ENCODE measurements around the gene MAN1A1. TPM values are rescaled to one million over a fixed set of nuclear protein-coding genes. Genes with fewer than 3 reads are reported as not detected.

MAN1A1 gene
- total RNA-seq, 1 experiment from 2014 or later, result 6.8 TPM

GRCh38 chr6:119319694-119320093, 29.9 kb downstream of the MAN1A1 start (continued):
- TF ChIP-seq ZNF317 (CRISPR knock-in tag; IDR thresholded peaks at IDR 0.05; ENCODE audit: borderline replicate concordance, low read depth) (no peak), IRF2 (CRISPR knock-in tag; IDR thresholded peaks at IDR 0.05; ENCODE audit: borderline replicate concordance, low read depth) (no peak)

DNA sequence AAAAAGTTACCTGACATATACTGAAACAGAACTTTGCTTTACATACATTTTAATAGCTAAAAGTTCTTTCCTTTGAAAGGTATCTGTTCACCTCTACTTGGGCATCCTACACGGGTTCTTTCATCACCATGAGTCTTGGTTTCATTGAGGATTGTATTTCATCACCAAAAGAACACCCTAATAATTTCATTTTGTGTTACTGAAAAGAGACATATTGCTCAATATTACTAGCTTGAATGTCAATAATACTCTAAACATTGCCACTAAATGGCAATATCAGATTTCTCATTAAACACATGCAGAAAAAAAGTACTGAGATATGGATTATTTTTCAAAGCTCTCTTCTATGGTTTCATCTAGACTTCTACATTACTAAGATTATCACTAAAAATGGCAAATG, 30.8 kb downstream of the MAN1A1 start:
- Mint-ChIP-seq H3K27me3 (ENCODE audit: low read depth) (no peaks in the 10 kb centered on the region), H3K4me3 (no peak overlapping the region), H3K36me3 (no peaks in the 10 kb centered on the region), H3K27ac (no peak overlapping the region), H3K4me1 (no peaks in the 10 kb centered on the region), H3K9me3 (no peaks in the 10 kb centered on the region)
- POLR2A ChIA-PET, result no interaction called here
- no peak for TF ChIP-seq IRF2 (CRISPR knock-in tag; IDR thresholded peaks at IDR 0.05; ENCODE audit: borderline replicate concordance, low read depth)
- TF ChIP-seq, protein P1, sequence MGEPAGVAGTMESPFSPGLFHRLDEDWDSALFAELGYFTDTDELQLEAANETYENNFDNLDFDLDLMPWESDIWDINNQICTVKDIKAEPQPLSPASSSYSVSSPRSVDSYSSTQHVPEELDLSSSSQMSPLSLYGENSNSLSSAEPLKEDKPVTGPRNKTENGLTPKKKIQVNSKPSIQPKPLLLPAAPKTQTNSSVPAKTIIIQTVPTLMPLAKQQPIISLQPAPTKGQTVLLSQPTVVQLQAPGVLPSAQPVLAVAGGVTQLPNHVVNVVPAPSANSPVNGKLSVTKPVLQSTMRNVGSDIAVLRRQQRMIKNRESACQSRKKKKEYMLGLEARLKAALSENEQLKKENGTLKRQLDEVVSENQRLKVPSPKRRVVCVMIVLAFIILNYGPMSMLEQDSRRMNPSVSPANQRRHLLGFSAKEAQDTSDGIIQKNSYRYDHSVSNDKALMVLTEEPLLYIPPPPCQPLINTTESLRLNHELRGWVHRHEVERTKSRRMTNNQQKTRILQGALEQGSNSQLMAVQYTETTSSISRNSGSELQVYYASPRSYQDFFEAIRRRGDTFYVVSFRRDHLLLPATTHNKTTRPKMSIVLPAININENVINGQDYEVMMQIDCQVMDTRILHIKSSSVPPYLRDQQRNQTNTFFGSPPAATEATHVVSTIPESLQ (CRISPR knock-in tag; IDR thresholded peaks at IDR 0.05), result no peak
- ATAC-seq, result no peak
- CTCF ChIA-PET, result no interaction called here
- no peak for DNase-seq (ENCODE audit: low spot score)

GRCh38 chr6:119318176-119318575, 31.4 kb downstream of the MAN1A1 start:
- no peak for ATAC-seq
- H3K4me3 Mint-ChIP-seq, result no peak overlapping the region
- H3K27ac Mint-ChIP-seq, result no peak overlapping the region
- POLR2A ChIA-PET, result no interaction called here
- no peaks in the 10 kb centered on the region for H3K36me3 Mint-ChIP-seq
- CTCF ChIA-PET, result no interaction called here
- DNase-seq (ENCODE audit: low spot score), result no peak
- H3K27me3 Mint-ChIP-seq (ENCODE audit: low read depth), result no peaks in the 10 kb centered on the region
- no peaks in the 10 kb centered on the region for H3K4me1 Mint-ChIP-seq
- no peak for TF ChIP-seq PRRX2 (CRISPR knock-in tag; IDR thresholded peaks at IDR 0.05)
- TF ChIP-seq, protein P2, sequence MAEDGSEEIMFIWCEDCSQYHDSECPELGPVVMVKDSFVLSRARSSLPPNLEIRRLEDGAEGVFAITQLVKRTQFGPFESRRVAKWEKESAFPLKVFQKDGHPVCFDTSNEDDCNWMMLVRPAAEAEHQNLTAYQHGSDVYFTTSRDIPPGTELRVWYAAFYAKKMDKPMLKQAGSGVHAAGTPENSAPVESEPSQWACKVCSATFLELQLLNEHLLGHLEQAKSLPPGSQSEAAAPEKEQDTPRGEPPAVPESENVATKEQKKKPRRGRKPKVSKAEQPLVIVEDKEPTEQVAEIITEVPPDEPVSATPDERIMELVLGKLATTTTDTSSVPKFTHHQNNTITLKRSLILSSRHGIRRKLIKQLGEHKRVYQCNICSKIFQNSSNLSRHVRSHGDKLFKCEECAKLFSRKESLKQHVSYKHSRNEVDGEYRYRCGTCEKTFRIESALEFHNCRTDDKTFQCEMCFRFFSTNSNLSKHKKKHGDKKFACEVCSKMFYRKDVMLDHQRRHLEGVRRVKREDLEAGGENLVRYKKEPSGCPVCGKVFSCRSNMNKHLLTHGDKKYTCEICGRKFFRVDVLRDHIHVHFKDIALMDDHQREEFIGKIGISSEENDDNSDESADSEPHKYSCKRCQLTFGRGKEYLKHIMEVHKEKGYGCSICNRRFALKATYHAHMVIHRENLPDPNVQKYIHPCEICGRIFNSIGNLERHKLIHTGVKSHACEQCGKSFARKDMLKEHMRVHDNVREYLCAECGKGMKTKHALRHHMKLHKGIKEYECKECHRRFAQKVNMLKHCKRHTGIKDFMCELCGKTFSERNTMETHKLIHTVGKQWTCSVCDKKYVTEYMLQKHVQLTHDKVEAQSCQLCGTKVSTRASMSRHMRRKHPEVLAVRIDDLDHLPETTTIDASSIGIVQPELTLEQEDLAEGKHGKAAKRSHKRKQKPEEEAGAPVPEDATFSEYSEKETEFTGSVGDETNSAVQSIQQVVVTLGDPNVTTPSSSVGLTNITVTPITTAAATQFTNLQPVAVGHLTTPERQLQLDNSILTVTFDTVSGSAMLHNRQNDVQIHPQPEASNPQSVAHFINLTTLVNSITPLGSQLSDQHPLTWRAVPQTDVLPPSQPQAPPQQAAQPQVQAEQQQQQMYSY (CRISPR knock-in tag; IDR thresholded peaks at IDR 0.05), result no peak
- TF ChIP-seq, protein P3, sequence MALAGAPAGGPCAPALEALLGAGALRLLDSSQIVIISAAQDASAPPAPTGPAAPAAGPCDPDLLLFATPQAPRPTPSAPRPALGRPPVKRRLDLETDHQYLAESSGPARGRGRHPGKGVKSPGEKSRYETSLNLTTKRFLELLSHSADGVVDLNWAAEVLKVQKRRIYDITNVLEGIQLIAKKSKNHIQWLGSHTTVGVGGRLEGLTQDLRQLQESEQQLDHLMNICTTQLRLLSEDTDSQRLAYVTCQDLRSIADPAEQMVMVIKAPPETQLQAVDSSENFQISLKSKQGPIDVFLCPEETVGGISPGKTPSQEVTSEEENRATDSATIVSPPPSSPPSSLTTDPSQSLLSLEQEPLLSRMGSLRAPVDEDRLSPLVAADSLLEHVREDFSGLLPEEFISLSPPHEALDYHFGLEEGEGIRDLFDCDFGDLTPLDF (CRISPR knock-in tag; IDR thresholded peaks at IDR 0.05), result no peak
- no peaks in the 10 kb centered on the region for H3K9me3 Mint-ChIP-seq

DNA sequence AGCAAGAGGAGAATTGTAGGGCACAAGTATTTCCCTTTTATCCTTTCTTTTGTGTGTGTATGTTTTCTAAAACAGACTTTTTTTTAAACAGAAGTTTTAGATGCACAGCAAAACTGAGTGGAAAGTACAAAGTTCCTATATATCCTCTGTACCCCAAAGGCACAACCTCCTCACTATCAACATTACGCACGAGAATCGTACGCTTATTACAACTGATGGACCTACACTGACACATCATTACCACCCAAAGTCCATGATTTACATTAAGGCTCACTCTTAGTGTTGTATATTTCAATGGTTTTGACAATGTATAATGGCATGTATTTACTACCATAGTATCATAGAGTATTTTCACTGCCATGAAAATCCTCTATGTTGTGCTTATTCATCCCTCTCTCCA, 32.6 kb downstream of the MAN1A1 start:
- TF ChIP-seq ATF1 (CRISPR knock-in tag; IDR thresholded peaks at IDR 0.05) (no peak), FOXK1 (CRISPR knock-in tag; IDR thresholded peaks at IDR 0.05) (no peak), MXD4 (CRISPR knock-in tag; IDR thresholded peaks at IDR 0.05; ENCODE audit: borderline replicate concordance) (no peak), CBFB (CRISPR knock-in tag; IDR thresholded peaks at IDR 0.05; ENCODE audit: low read depth) (no peak), MYBL2 (CRISPR knock-in tag; IDR thresholded peaks at IDR 0.05) (no peak), ZNF416 (CRISPR knock-in tag; IDR thresholded peaks at IDR 0.05) (no peak)
- TF ChIP-seq, protein P4, sequence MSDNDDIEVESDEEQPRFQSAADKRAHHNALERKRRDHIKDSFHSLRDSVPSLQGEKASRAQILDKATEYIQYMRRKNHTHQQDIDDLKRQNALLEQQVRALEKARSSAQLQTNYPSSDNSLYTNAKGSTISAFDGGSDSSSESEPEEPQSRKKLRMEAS (CRISPR knock-in tag; IDR thresholded peaks at IDR 0.05), result no peak
- ATAC-seq (no peak), DNase-seq (ENCODE audit: low spot score) (no peak)
- H3K36me3 Mint-ChIP-seq, result no peaks in the 10 kb centered on the region
- ChIA-PET CTCF (no interaction called here), POLR2A (no interaction called here)
- H3K27me3 Mint-ChIP-seq (ENCODE audit: low read depth), result no peaks in the 10 kb centered on the region
- no peak overlapping the region for H3K27ac Mint-ChIP-seq
- H3K4me1 Mint-ChIP-seq, result no peaks in the 10 kb centered on the region
- H3K9me3 Mint-ChIP-seq, result no peaks in the 10 kb centered on the region
- H3K4me3 Mint-ChIP-seq, result no peak overlapping the region
